HEK293 (cell line): ENCODE data around the gene ATXN10.
"Not testable (repeated sequence)": the region's sequence is repeated elsewhere in the genome, so short reads cannot be mapped to it uniquely, and the experiment has no call there.

Experiments used
- REPIN1 ChIP-seq: fragments of 450-650 bp; formaldehyde crosslinking; IDR thresholded peaks from 2 replicates; pipeline ENCODE4 v1.5.1; 2017; ENCODE audit warnings: missing biosample characterization, missing genetic modification characterization, low read depth
- TCF7L2 ChIP-seq: IDR thresholded peaks from 2 replicates; pipeline ENCODE4 v1.6.1; 2011; ENCODE audit warnings: low read depth, mild to moderate bottlenecking, inconsistent platforms, low read length, moderate library complexity, borderline replicate concordance
- ZFP41 ChIP-seq: fragments of 450-650 bp; formaldehyde crosslinking; IDR thresholded peaks from 2 replicates; pipeline ENCODE4 v1.5.1; 2016; ENCODE audit warnings: missing biosample characterization, missing genetic modification characterization, borderline replicate concordance
- ZNF274 ChIP-seq, 2 experiments: fragments of 200-500 bp in 1 of 2; fragments of 450-650 bp in 1 of 2; sonication (Bioruptor generic) in 1 of 2; formaldehyde crosslinking in 1 of 2; IDR thresholded peaks; 2 replicates each; pipeline versions ENCODE4 v1.5.1 to v1.6.1; 2014 to 2016; ENCODE audit warnings: borderline replicate concordance in 1 of 2, inconsistent platforms in 1 of 2, low read length in 1 of 2, missing biosample characterization in 1 of 2, missing genetic modification characterization in 1 of 2
- ZNF350 ChIP-seq: fragments of 450-650 bp; formaldehyde crosslinking; IDR thresholded peaks from 2 replicates; pipeline ENCODE4 v1.5.0; 2017; ENCODE audit warnings: missing biosample characterization, mild to moderate bottlenecking, missing genetic modification characterization
- ZNF707 ChIP-seq: fragments of 450-650 bp; formaldehyde crosslinking; IDR thresholded peaks from 2 replicates; pipeline ENCODE4 v1.5.1; 2016; ENCODE audit warnings: missing biosample characterization, missing genetic modification characterization
- ZNF785 ChIP-seq: fragments of 450-650 bp; formaldehyde crosslinking; IDR thresholded peaks from 2 replicates; pipeline ENCODE4 v1.5.1; 2016; ENCODE audit warnings: missing biosample characterization, missing genetic modification characterization
- TF ChIP-seq, protein P1 (sequence below): fragments of 450-650 bp; formaldehyde crosslinking; IDR thresholded peaks from 2 replicates; pipeline ENCODE4 v1.5.1; 2016; ENCODE audit warnings: missing biosample characterization, missing genetic modification characterization
- TF ChIP-seq, protein P2 (sequence below): fragments of 450-650 bp; formaldehyde crosslinking; IDR thresholded peaks from 2 replicates; pipeline ENCODE4 v1.5.1; 2016; ENCODE audit warnings: missing biosample characterization, missing genetic modification characterization

DNA sequence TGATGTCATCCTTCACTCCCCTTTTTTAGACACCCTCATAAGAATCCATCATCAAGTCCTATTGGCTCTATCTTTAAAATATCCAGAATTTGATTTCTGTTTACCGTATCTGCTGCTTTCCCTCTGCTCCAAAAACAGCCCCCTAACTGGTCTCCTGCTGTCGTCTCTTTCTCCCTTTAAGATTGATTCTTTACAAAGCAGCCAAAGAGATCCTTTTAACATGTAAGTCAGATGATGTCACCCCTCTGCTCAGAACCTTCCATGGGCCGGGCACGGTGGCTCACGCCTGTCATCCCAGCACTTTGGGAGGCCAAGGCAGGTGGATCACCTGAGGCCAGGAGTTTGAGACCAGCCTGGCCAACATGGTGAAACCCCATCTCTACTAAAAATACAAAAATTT, 11.1 kb downstream of the ATXN10 start:
- TF ChIP-seq TCF7L2; ZNF707 (tag by site-specific recombination); ZFP41 (tag by site-specific recombination); ZNF274 (IDR thresholded peaks at IDR 0.05; ENCODE audit: low read length); ZNF274 (tag by site-specific recombination; IDR thresholded peaks at IDR 0.05; ENCODE audit: borderline replicate concordance); ZNF350 (tag by site-specific recombination); REPIN1; ZNF785 (tag by site-specific recombination): not testable (repeated sequence)
- TF ChIP-seq, protein P1, sequence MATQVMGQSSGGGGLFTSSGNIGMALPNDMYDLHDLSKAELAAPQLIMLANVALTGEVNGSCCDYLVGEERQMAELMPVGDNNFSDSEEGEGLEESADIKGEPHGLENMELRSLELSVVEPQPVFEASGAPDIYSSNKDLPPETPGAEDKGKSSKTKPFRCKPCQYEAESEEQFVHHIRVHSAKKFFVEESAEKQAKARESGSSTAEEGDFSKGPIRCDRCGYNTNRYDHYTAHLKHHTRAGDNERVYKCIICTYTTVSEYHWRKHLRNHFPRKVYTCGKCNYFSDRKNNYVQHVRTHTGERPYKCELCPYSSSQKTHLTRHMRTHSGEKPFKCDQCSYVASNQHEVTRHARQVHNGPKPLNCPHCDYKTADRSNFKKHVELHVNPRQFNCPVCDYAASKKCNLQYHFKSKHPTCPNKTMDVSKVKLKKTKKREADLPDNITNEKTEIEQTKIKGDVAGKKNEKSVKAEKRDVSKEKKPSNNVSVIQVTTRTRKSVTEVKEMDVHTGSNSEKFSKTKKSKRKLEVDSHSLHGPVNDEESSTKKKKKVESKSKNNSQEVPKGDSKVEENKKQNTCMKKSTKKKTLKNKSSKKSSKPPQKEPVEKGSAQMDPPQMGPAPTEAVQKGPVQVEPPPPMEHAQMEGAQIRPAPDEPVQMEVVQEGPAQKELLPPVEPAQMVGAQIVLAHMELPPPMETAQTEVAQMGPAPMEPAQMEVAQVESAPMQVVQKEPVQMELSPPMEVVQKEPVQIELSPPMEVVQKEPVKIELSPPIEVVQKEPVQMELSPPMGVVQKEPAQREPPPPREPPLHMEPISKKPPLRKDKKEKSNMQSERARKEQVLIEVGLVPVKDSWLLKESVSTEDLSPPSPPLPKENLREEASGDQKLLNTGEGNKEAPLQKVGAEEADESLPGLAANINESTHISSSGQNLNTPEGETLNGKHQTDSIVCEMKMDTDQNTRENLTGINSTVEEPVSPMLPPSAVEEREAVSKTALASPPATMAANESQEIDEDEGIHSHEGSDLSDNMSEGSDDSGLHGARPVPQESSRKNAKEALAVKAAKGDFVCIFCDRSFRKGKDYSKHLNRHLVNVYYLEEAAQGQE (tag by site-specific recombination), result not testable (repeated sequence)
- TF ChIP-seq, protein P2, sequence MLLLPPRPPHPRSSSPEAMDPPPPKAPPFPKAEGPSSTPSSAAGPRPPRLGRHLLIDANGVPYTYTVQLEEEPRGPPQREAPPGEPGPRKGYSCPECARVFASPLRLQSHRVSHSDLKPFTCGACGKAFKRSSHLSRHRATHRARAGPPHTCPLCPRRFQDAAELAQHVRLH (tag by site-specific recombination), result not testable (repeated sequence)
